ENCODE data around the gene METTL2B.
A peak's percentile ranks its signal among the peaks of the same experiment; 100 is the strongest.

The METTL2B gene

GRCh38 chr7:128476402-128477335, at the start of gene METTL2B:
Gene METTL2B, plus strand, starts transcription at chr7:128476748. Its CDS starts 18 bp downstream, at chr7:128476766.
- peak; percentile 75 to 78 for DNase-seq (ENCODE audit: low read depth in 2 of 2)

- DNase-seq (ENCODE audit: low read depth in 2 of 2): peak in 1 of 2 donors; percentile 34
Measured at GRCh38 chr7:128427289-128427891, 49.2 kb upstream of the METTL2B start.

GRCh38 chr7:128430207-128430606, 46.3 kb upstream of the METTL2B start:
- DNase-seq (ENCODE audit: low read depth in 2 of 2): no peak

GRCh38 chr7:128431221-128431620, 45.3 kb upstream of the METTL2B start:
- no peak for DNase-seq (ENCODE audit: low read depth in 2 of 2)

GRCh38 chr7:128431754-128432153, 44.8 kb upstream of the METTL2B start:
- DNase-seq (ENCODE audit: low read depth in 2 of 2): no peak

GRCh38 chr7:128434413-128435326, 41.9 kb upstream of the METTL2B start:
- DNase-seq (ENCODE audit: low read depth in 2 of 2): no peak

GRCh38 chr7:128435327-128435686, 41.2 kb upstream of the METTL2B start:
- DNase-seq (ENCODE audit: low read depth in 2 of 2): no peak

- no peak for DNase-seq (ENCODE audit: low read depth in 2 of 2)
Measured at GRCh38 chr7:128437426-128438332, 38.9 kb upstream of the METTL2B start.

- no peak for DNase-seq (ENCODE audit: low read depth in 2 of 2)
Measured at GRCh38 chr7:128442356-128442755, 34.2 kb upstream of the METTL2B start.

GRCh38 chr7:128443831-128444600, 32.5 kb upstream of the METTL2B start:
- no peak for DNase-seq (ENCODE audit: low read depth in 2 of 2)

- no peak for DNase-seq (ENCODE audit: low read depth in 2 of 2)
Measured at GRCh38 chr7:128446306-128446705, 30.2 kb upstream of the METTL2B start.

- no peak for DNase-seq (ENCODE audit: low read depth in 2 of 2)
Measured at GRCh38 chr7:128447941-128448564, 28.5 kb upstream of the METTL2B start.

GRCh38 chr7:128448751-128449302, 27.7 kb upstream of the METTL2B start:
- DNase-seq (ENCODE audit: low read depth in 2 of 2): no peak

- no peak for DNase-seq (ENCODE audit: low read depth in 2 of 2)
Measured at GRCh38 chr7:128450409-128450808, 26.1 kb upstream of the METTL2B start.

- DNase-seq (ENCODE audit: low read depth in 2 of 2): no peak
Measured at GRCh38 chr7:128450913-128451312, 25.6 kb upstream of the METTL2B start.

GRCh38 chr7:128452552-128452951, 24.0 kb upstream of the METTL2B start:
- no peak for DNase-seq (ENCODE audit: low read depth in 2 of 2)

- DNase-seq (ENCODE audit: low read depth in 2 of 2): no peak
Measured at GRCh38 chr7:128453836-128454804, 22.4 kb upstream of the METTL2B start.

All from stimulated activated CD4-positive, alpha-beta T cell treated with anti-CD3 and anti-CD28 coated beads, Interleukin-1b, Interleukin-23, amount 100 ng/mL, for 4 hours (primary cell).